ENCODE measurements around the gene SMYD4. TPM values are rescaled to one million over a fixed set of nuclear protein-coding genes. Genes with fewer than 3 reads are reported as not detected.
"Not testable (repeated sequence)": the region's sequence is repeated elsewhere in the genome, so short reads cannot be mapped to it uniquely, and the experiment has no call there.

Gene SMYD4
- total and polyA plus RNA-seq, 8 donors, result 4.0 to 8.9 (median 5.7) TPM

GRCh38 chr17:1803280-1803679 is 26.4 kb downstream of the SMYD4 start:
- intact Hi-C loops (cut with DNase I), result no loop called here
- ATAC-seq (no peak), DNase-seq (no peak), FAIRE-seq (no peak)
- no peaks in the 10 kb centered on the region for H3K27me3 ChIP-seq
- H3K9me3 ChIP-seq, result no peaks in the 10 kb centered on the region
- WGBS, 2 donors, result 94 to 96% methylated on average over 6 of the region's 6 CpGs
- H3K4me3 ChIP-seq, result no peak overlapping the region
- no peak for TF ChIP-seq CTCF (IDR thresholded peaks at IDR 0.05)
- H3K36me3 ChIP-seq, result peaks cover 0 to 16% (median 0%) of the 10 kb centered on the region in 3 donors
- H3K27ac ChIP-seq, result no peak overlapping the region
- H3K4me1 ChIP-seq, result no peaks in the 10 kb centered on the region

GRCh38 chr17:1802429-1802828 is 27.3 kb downstream of the SMYD4 start:
- Histone ChIP-seq H3K36me3 (peaks cover 0 to 21% (median 0%) of the 10 kb centered on the region in 3 donors), H3K9me3 (no peaks in the 10 kb centered on the region), H3K4me3 (no peak overlapping the region), H3K4me1 (no peaks in the 10 kb centered on the region), H3K27ac (no peak overlapping the region), H3K27me3 (no peaks in the 10 kb centered on the region)
- intact Hi-C loops (cut with DNase I), result no loop called here
- WGBS, 2 donors, result 95% methylated on average over 1 of the region's 1 CpG
- DNase-seq (no peak), FAIRE-seq (no peak), ATAC-seq (no peak)
- no peak for TF ChIP-seq CTCF (IDR thresholded peaks at IDR 0.05)

- no peaks in the 10 kb centered on the region for H3K4me1 ChIP-seq
Observed at GRCh38 chr17:1800712-1801111, 29.0 kb downstream of the SMYD4 start.

GRCh38 chr17:1800240-1800639 is 29.5 kb downstream of the SMYD4 start:
- H3K4me3 ChIP-seq, result no peak overlapping the region
- WGBS, 2 donors, result 88 to 92% methylated on average over 7 of the region's 7 CpGs
- intact Hi-C loops (cut with DNase I), result no loop called here
- peaks cover 0 to 21% (median 0%) of the 10 kb centered on the region in 3 donors for H3K36me3 ChIP-seq
- H3K27ac ChIP-seq, result no peak overlapping the region
- H3K27me3 ChIP-seq, result no peaks in the 10 kb centered on the region
- H3K4me1 ChIP-seq, result no peaks in the 10 kb centered on the region
- DNase-seq (peak in 1 of 6 donors; percentile 22), FAIRE-seq (no peak), ATAC-seq (no peak)
- TF ChIP-seq CTCF (IDR thresholded peaks at IDR 0.05), result no peak
- H3K9me3 ChIP-seq, result no peaks in the 10 kb centered on the region

More at GRCh38 chr17:1800712-1801111, 29.0 kb downstream of the SMYD4 start:
- no peak overlapping the region for H3K4me3 ChIP-seq
- no peaks in the 10 kb centered on the region for H3K27me3 ChIP-seq
- intact Hi-C loops (cut with DNase I), result no loop called here
- TF ChIP-seq CTCF (IDR thresholded peaks at IDR 0.05), result no peak
- DNase-seq (no peak), FAIRE-seq (no peak), ATAC-seq (peak in 2 of 4 donors; percentile 26 to 45)
- no peaks in the 10 kb centered on the region for H3K9me3 ChIP-seq
- peaks cover 0 to 21% (median 0%) of the 10 kb centered on the region in 3 donors for H3K36me3 ChIP-seq
- WGBS, 2 donors, result 80 to 83% methylated on average over 4 of the region's 4 CpGs
- H3K27ac ChIP-seq, result no peak overlapping the region

- H3K36me3 ChIP-seq, result peaks cover 0 to 21% (median 0%) of the 10 kb centered on the region in 3 donors
- WGBS, 2 donors, result 94 to 99% methylated on average over 8 of the region's 8 CpGs
- intact Hi-C loops (cut with DNase I); H3K27me3 ChIP-seq; H3K4me1 ChIP-seq; FAIRE-seq; ATAC-seq; H3K9me3 ChIP-seq; DNase-seq; H3K27ac ChIP-seq; H3K4me3 ChIP-seq: not testable (repeated sequence)
Observed at GRCh38 chr17:1797846-1798245, 31.9 kb downstream of the SMYD4 start.
